DOHH2 (cell line): ENCODE measurements around the gene ZNRF1.

Source experiments
- H3F3A ChIP-seq: fragments of 200-600 bp; sonication (generic), shearing (Covaris generic); 2 replicates; pipeline ENCODE4 v1.6.0; 2016; ENCODE audit warnings: antibody characterized with exemption, mild to moderate bottlenecking; ENCODE audit not compliant: control insufficient read depth, insufficient read depth
- H3K27ac ChIP-seq: fragments of 200-600 bp; sonication (generic); 2 replicates; pipeline ENCODE4 v1.5.1; 2014; ENCODE audit warnings: low read depth, mild to moderate bottlenecking, low read length, moderate library complexity
- H3K27me3 ChIP-seq: fragments of 200-600 bp; sonication (generic); 2 replicates; pipeline ENCODE4 v1.6.1; 2014; ENCODE audit warnings: mild to moderate bottlenecking, low read length, mixed read lengths; ENCODE audit not compliant: control insufficient read depth
- H3K36me3 ChIP-seq: fragments of 200-600 bp; sonication (generic); 2 replicates; pipeline ENCODE4 v1.6.1; 2014; ENCODE audit warnings: mild to moderate bottlenecking, low read length, moderate library complexity, mixed read lengths; ENCODE audit not compliant: control insufficient read depth
- H3K4me1 ChIP-seq: fragments of 200-600 bp; sonication (generic); 2 replicates; pipeline ENCODE4 v1.6.1; 2014; ENCODE audit warnings: mild to moderate bottlenecking, low read length, mixed read lengths; ENCODE audit not compliant: control insufficient read depth
- H3K4me2 ChIP-seq: fragments of 200-600 bp; sonication (generic); 2 replicates; pipeline ENCODE4 v1.6.0; 2014; ENCODE audit warnings: mild to moderate bottlenecking, low read length, moderate library complexity
- H3K4me3 ChIP-seq: fragments of 200-600 bp; sonication (generic); 2 replicates; pipeline ENCODE4 v1.5.1; 2014; ENCODE audit warnings: mild to moderate bottlenecking, low read length, mixed read lengths
- H3K79me2 ChIP-seq: fragments of 200-600 bp; sonication (generic); 2 replicates; pipeline ENCODE4 v1.6.1; 2014; ENCODE audit warnings: mild to moderate bottlenecking, low read length, mixed read lengths; ENCODE audit not compliant: control insufficient read depth
- H3K9me2 ChIP-seq: fragments of 200-600 bp; sonication (generic); replicated peaks from 2 replicates; pipeline ENCODE4 v1.6.1; 2014; ENCODE audit warnings: mild to moderate bottlenecking, low read length, mixed read lengths; ENCODE audit not compliant: control insufficient read depth
- H3K9me3 ChIP-seq: fragments of 200-600 bp; sonication (generic); 2 replicates; pipeline ENCODE4 v1.6.1; 2014; ENCODE audit warnings: antibody characterized with exemption, low read length, mixed read lengths; ENCODE audit not compliant: control insufficient read depth, insufficient read depth
- H4K20me1 ChIP-seq: fragments of 200-600 bp; sonication (generic); 2 replicates; pipeline ENCODE4 v1.6.0; 2014; ENCODE audit warnings: low read depth, mild to moderate bottlenecking, antibody characterized with exemption, low read length, moderate library complexity; ENCODE audit not compliant: control insufficient read depth, insufficient read depth
- EZH2phosphoT487 ChIP-seq: fragments of 200-600 bp; sonication (generic); IDR thresholded peaks from 2 replicates; pipeline ENCODE4 v1.6.1; 2017; ENCODE audit warnings: borderline replicate concordance, mild to moderate bottlenecking, antibody characterized with exemption, low read length, moderate library complexity, mixed read lengths
- TF ChIP-seq, protein P1 (sequence below): fragments of 200-600 bp; sonication (generic); IDR thresholded peaks from one replicate; pipeline ENCODE4 v1.5.1; 2014; ENCODE audit warnings: antibody characterized with exemption, mild to moderate bottlenecking, low read depth, low read length; ENCODE audit not compliant: poor library complexity, severe bottlenecking

Gene ZNRF1

GRCh38 chr16:75083813-75084212 is 85.0 kb downstream of the ZNRF1 start:
- H3K4me2 ChIP-seq = no peak overlapping the region
- no peaks in the 10 kb centered on the region for H3K36me3 ChIP-seq
- no peaks in the 10 kb centered on the region for H3K79me2 ChIP-seq
- peaks cover 27% of the 10 kb centered on the region for H3K4me1 ChIP-seq
- H3K9me2 ChIP-seq = no peaks in the 10 kb centered on the region
- H3K9me3 ChIP-seq = no peaks in the 10 kb centered on the region
- TF ChIP-seq EZH2phosphoT487 = no peak
- TF ChIP-seq, protein P1, sequence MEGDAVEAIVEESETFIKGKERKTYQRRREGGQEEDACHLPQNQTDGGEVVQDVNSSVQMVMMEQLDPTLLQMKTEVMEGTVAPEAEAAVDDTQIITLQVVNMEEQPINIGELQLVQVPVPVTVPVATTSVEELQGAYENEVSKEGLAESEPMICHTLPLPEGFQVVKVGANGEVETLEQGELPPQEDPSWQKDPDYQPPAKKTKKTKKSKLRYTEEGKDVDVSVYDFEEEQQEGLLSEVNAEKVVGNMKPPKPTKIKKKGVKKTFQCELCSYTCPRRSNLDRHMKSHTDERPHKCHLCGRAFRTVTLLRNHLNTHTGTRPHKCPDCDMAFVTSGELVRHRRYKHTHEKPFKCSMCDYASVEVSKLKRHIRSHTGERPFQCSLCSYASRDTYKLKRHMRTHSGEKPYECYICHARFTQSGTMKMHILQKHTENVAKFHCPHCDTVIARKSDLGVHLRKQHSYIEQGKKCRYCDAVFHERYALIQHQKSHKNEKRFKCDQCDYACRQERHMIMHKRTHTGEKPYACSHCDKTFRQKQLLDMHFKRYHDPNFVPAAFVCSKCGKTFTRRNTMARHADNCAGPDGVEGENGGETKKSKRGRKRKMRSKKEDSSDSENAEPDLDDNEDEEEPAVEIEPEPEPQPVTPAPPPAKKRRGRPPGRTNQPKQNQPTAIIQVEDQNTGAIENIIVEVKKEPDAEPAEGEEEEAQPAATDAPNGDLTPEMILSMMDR = no peak
- no peaks in the 10 kb centered on the region; the same call in 1 of the 2 replicates for H4K20me1 ChIP-seq
- H3F3A ChIP-seq = no peaks in the 10 kb centered on the region
- no peak overlapping the region for H3K4me3 ChIP-seq
- H3K27ac ChIP-seq = no peak overlapping the region
- H3K27me3 ChIP-seq = no peaks in the 10 kb centered on the region

GRCh38 chr16:75085556-75085955 is 86.7 kb downstream of the ZNRF1 start:
- TF ChIP-seq EZH2phosphoT487 = no peak
- TF ChIP-seq, protein P1 = no peak
- Histone ChIP-seq H3K4me2 (no peak overlapping the region), H3K79me2 (no peaks in the 10 kb centered on the region), H3K9me3 (no peaks in the 10 kb centered on the region), H3K36me3 (no peaks in the 10 kb centered on the region), H3K4me1 (peaks cover 22% of the 10 kb centered on the region), H3K27ac (no peak overlapping the region), H4K20me1 (no peaks in the 10 kb centered on the region; the same call in 1 of the 2 replicates), H3K4me3 (no peak overlapping the region), H3K27me3 (no peaks in the 10 kb centered on the region), H3F3A (no peaks in the 10 kb centered on the region), H3K9me2 (no peaks in the 10 kb centered on the region)

- Histone ChIP-seq H3K27ac (no peak overlapping the region), H3K27me3 (no peaks in the 10 kb centered on the region), H3K4me2 (no peak overlapping the region), H4K20me1 (no peaks in the 10 kb centered on the region; the same call in 1 of the 2 replicates), H3K4me1 (peaks cover 16% of the 10 kb centered on the region), H3K9me2 (no peaks in the 10 kb centered on the region), H3F3A (no peaks in the 10 kb centered on the region), H3K79me2 (no peaks in the 10 kb centered on the region), H3K4me3 (no peak overlapping the region), H3K36me3 (no peaks in the 10 kb centered on the region), H3K9me3 (no peaks in the 10 kb centered on the region)
- TF ChIP-seq EZH2phosphoT487 = no peak
- TF ChIP-seq, protein P1 = no peak
These were observed 87.5 kb downstream of the ZNRF1 start for GRCh38 chr16:75086281-75086680.
